Mesothelial cell of epicardium (in vitro differentiated cells): ENCODE results near the gene SCCPDH. TPM values are rescaled to one million over a fixed set of nuclear protein-coding genes. Genes with fewer than 3 reads are reported as not detected.

Experiments used
- DNase-seq, 2 experiments: peaks; one replicate each; pipeline ENCODE4 v3.0.0; 2021; ENCODE audit warnings: low spot score in 2 of 2; ENCODE audit not compliant: unreplicated experiment in 2 of 2
- H3K27ac Mint-ChIP-seq: 2 replicates; pipeline ENCODE4 v1.8.0; 2021; ENCODE audit warnings: mixed read lengths
- H3K27me3 Mint-ChIP-seq: 2 replicates; pipeline ENCODE4 v1.8.0; 2021; ENCODE audit warnings: low read depth, mixed read lengths
- H3K36me3 Mint-ChIP-seq: 2 replicates; pipeline ENCODE4 v1.8.0; 2021; ENCODE audit warnings: mixed read lengths
- H3K4me1 Mint-ChIP-seq: 2 replicates; pipeline ENCODE4 v1.8.0; 2021; ENCODE audit warnings: mixed read lengths
- H3K4me3 Mint-ChIP-seq: 2 replicates; pipeline ENCODE4 v1.8.0; 2021; ENCODE audit warnings: mild to moderate bottlenecking, moderate library complexity, mixed read lengths
- H3K9me3 Mint-ChIP-seq: 2 replicates; pipeline ENCODE4 v1.8.0; 2021; ENCODE audit warnings: mixed read lengths
- CTCF ChIP-seq: fragments of 200-600 bp; sonication (generic); IDR thresholded peaks from one replicate; pipeline ENCODE4 v1.5.0; 2021; ENCODE audit warnings: antibody characterized with exemption; ENCODE audit not compliant: unreplicated experiment
- total RNA-seq: library from RNA; stranded (reverse); gene quantifications from 3 replicates; pipeline ENCODE4 v1.2.1, GENCODE V29; 2021

The SCCPDH gene
- total RNA-seq: 34.3 to 35.3 TPM (median 35.1 TPM) in 3 replicates

GRCh38 chr1:246724016-246724730, at the start of gene SCCPDH:
SCCPDH (plus strand) TSS chr1:246724409; CDS start chr1:246724423, 14 bp downstream.
- H3K9me3 Mint-ChIP-seq: peaks cover 25% of the 10 kb centered on the region
- peak; percentile 61 to 80 for DNase-seq
- H3K4me3 Mint-ChIP-seq: peak within 1 kb of the TSS; percentile 87
- H3K4me1 Mint-ChIP-seq: peaks cover 14% of the 10 kb centered on the region
- H3K27ac Mint-ChIP-seq: peak within 1 kb of the TSS; percentile 92
- H3K27me3 Mint-ChIP-seq: no peaks in the 10 kb centered on the region
- TF ChIP-seq CTCF: no peak
- H3K36me3 Mint-ChIP-seq: peaks cover 28% of the 10 kb centered on the region

- H3K27me3 Mint-ChIP-seq: no peaks in the 10 kb centered on the region
- no peak for DNase-seq
- H3K36me3 Mint-ChIP-seq: peaks cover 4% of the 10 kb centered on the region
- H3K9me3 Mint-ChIP-seq: peaks cover 8% of the 10 kb centered on the region
- H3K4me1 Mint-ChIP-seq: peaks cover 12% of the 10 kb centered on the region
- H3K4me3 Mint-ChIP-seq: no peak overlapping the region
- H3K27ac Mint-ChIP-seq: no peak overlapping the region
- no peak for TF ChIP-seq CTCF
These were observed 46.4 kb upstream of the SCCPDH start for GRCh38 chr1:246677842-246678241.

GRCh38 chr1:246678816-246679793, 45.1 kb upstream of the SCCPDH start:
- no peak overlapping the region for H3K27ac Mint-ChIP-seq
- no peaks in the 10 kb centered on the region for H3K27me3 Mint-ChIP-seq
- H3K4me3 Mint-ChIP-seq: no peak overlapping the region
- peaks cover 12% of the 10 kb centered on the region for H3K4me1 Mint-ChIP-seq
- H3K9me3 Mint-ChIP-seq: peaks cover 8% of the 10 kb centered on the region
- H3K36me3 Mint-ChIP-seq: peaks cover 4% of the 10 kb centered on the region
- TF ChIP-seq CTCF: no peak
- DNase-seq: no peak

GRCh38 chr1:246679794-246680177, 44.4 kb upstream of the SCCPDH start:
- peaks cover 4% of the 10 kb centered on the region for H3K36me3 Mint-ChIP-seq
- no peak for TF ChIP-seq CTCF
- DNase-seq: no peak
- H3K27me3 Mint-ChIP-seq: no peaks in the 10 kb centered on the region
- H3K27ac Mint-ChIP-seq: peak overlapping the region; percentile 12
- peaks cover 12% of the 10 kb centered on the region for H3K4me1 Mint-ChIP-seq
- H3K4me3 Mint-ChIP-seq: no peak overlapping the region
- peaks cover 7% of the 10 kb centered on the region for H3K9me3 Mint-ChIP-seq

- Mint-ChIP-seq H3K27ac (no peak overlapping the region), H3K4me1 (peaks cover 12% of the 10 kb centered on the region), H3K4me3 (no peak overlapping the region)
These were observed 44.0 kb upstream of the SCCPDH start for GRCh38 chr1:246680190-246680589.

More at GRCh38 chr1:246680190-246680589, 44.0 kb upstream of the SCCPDH start:
- H3K27me3 Mint-ChIP-seq: no peaks in the 10 kb centered on the region
- no peak for DNase-seq
- peaks cover 3% of the 10 kb centered on the region for H3K9me3 Mint-ChIP-seq
- peaks cover 2% of the 10 kb centered on the region for H3K36me3 Mint-ChIP-seq
- no peak for TF ChIP-seq CTCF
